RWPE1 (cell line): ENCODE data around the gene ITPK1.

Experiments used
- CTCF ChIA-PET: fragments of 350-600 bp; sonication (Branson Sonifier 250); formaldehyde crosslinking; extraction: SDS; loops from one replicate; lab custom pipeline; 2021; lab: Yijun Ruan, JAX
- POLR2A ChIA-PET: fragments of 400-600 bp; formaldehyde crosslinking; extraction: SDS; loops from one replicate; lab custom pipeline; 2020; ENCODE audit warnings: antibody characterized with exemption; ENCODE audit not compliant: low non-redundant PET; lab: Yijun Ruan, JAX
- DNase-seq: peaks from one replicate; pipeline ENCODE4 v3.0.0; 2012; ENCODE audit warnings: low spot score
- H3K27ac ChIP-seq: fragments of 450-650 bp; 2 replicates; pipeline ENCODE4 v1.5.1; 2017
- TF ChIP-seq, protein P1 (sequence below): fragments of 450-650 bp; conservative IDR thresholded peaks from 2 replicates; pipeline ENCODE4 v1.5.1; 2017; ENCODE audit warnings: low read depth, mild to moderate bottlenecking

ITPK1 gene

DNA sequence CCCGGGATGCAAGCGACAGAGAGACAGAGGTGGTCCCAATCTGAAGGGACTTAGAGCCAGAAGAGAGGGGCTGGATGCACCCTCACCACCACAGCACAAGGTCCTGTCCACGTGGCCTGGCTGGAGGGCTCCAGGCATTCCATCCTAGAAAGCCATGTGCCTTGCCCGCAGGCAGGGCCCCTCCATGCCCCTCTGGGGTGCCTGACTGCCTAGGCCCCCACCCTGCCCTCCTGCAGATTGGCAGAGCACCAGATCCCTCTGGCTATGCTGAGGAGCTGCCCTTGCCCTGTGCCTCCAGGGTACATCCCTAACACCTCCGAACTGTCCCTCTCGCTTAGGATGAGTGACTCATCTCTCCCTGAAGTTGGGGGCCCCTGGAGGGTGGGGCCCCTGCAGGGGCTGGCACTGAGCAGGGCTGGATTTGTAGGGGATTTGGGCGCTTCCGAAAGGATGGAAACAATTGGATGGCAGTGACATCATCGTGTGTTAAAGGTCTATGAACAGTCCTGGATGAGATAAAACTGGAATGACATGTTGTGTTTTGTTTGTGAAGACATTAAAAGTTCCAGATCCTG is 141.8 kb downstream of the ITPK1 start:
- ChIA-PET POLR2A (interaction anchor here (0.6 kb wide), 1 partner anchor 69 kb away, joined by 3 read pairs; no protein-coding TSS in a partner anchor), CTCF (interaction anchor here (0.6 to 1.4 kb wide), 7 partner anchors 14 to 1359 kb away, joined by 3 to 4 read pairs (median 3); no protein-coding TSS in a partner anchor)

GRCh38 chr14:92973261-92973797 is 142.4 kb downstream of the ITPK1 start:
- DNase-seq = peak; percentile 78
- TF ChIP-seq, protein P1, sequence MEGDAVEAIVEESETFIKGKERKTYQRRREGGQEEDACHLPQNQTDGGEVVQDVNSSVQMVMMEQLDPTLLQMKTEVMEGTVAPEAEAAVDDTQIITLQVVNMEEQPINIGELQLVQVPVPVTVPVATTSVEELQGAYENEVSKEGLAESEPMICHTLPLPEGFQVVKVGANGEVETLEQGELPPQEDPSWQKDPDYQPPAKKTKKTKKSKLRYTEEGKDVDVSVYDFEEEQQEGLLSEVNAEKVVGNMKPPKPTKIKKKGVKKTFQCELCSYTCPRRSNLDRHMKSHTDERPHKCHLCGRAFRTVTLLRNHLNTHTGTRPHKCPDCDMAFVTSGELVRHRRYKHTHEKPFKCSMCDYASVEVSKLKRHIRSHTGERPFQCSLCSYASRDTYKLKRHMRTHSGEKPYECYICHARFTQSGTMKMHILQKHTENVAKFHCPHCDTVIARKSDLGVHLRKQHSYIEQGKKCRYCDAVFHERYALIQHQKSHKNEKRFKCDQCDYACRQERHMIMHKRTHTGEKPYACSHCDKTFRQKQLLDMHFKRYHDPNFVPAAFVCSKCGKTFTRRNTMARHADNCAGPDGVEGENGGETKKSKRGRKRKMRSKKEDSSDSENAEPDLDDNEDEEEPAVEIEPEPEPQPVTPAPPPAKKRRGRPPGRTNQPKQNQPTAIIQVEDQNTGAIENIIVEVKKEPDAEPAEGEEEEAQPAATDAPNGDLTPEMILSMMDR = peak; percentile 92
- ChIA-PET CTCF (interaction anchor here (0.6 to 1.4 kb wide), 7 partner anchors 15 to 1359 kb away, joined by 3 to 4 read pairs (median 3); no protein-coding TSS in a partner anchor), POLR2A (no interaction called here)
- H3K27ac ChIP-seq = peak overlapping the region; percentile 92

More for the DNA sequence above, 141.8 kb downstream of the ITPK1 start:
- H3K27ac ChIP-seq = peak overlapping the region; percentile 92
- peak; percentile 55 for DNase-seq
- TF ChIP-seq, protein P1 = no peak

DNA sequence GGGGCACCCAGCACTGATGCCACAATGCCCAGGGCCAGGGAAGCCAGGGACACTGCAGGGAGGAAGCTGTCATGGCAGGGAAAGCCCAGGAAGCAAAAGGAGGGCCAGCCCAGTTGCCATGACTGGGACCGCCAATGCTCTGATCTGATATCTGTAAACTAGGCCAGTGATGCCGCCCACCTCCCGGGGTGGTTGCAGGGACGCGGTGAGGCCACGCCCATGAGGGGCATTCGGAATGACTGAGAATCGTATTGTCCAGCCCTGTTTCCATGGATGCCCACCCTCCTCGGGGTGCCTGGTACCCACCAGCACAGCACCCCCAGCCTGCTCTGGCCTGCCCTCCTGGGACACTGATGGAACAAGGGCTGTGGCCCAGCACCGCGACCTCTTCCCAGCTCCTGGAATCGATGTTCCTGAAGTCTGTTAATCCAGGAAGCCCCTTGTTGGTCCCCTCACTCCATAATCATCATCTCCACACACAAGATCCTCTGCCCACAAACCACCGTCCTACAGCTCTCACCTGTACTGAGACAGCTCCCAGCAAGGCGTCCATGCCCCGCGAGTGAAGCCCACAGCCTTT is 144.0 kb downstream of the ITPK1 start:
- TF ChIP-seq, protein P1 = no peak
- CTCF ChIA-PET = interaction anchor here (0.6 kb wide), 1 partner anchor 1636 kb away, joined by 3 read pairs; no protein-coding TSS in a partner anchor
- H3K27ac ChIP-seq = no peak overlapping the region
- POLR2A ChIA-PET = no interaction called here
- no peak for DNase-seq

DNA sequence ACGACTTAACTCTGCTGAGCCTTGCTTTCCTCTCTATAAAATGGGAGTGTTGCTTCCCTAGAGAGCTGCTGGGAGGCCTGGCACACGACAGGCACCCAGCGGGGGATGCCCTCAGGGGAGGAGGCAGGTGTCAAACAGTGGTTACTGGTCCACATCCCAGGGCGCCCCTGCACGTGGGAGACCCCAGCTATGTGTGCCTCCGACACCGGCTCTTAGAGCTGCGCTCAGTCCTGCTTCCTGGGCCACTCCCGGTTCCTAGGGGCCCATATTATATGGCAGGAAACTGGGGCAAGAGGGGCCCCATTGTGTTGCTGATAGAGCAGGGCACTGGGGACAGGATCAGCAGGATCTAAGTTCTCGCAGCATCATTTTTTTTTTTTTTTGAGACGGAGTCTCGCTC is 145.5 kb downstream of the ITPK1 start:
- no peak for DNase-seq
- ChIA-PET CTCF (interaction anchor here (0.7 kb wide), 1 partner anchor 56 kb away, joined by 5 read pairs; no protein-coding TSS in a partner anchor), POLR2A (no interaction called here)
- H3K27ac ChIP-seq = no peak overlapping the region
- TF ChIP-seq, protein P1 = no peak

GRCh38 chr14:92969871-92970270 is 145.9 kb downstream of the ITPK1 start:
- POLR2A ChIA-PET = no interaction called here

DNA sequence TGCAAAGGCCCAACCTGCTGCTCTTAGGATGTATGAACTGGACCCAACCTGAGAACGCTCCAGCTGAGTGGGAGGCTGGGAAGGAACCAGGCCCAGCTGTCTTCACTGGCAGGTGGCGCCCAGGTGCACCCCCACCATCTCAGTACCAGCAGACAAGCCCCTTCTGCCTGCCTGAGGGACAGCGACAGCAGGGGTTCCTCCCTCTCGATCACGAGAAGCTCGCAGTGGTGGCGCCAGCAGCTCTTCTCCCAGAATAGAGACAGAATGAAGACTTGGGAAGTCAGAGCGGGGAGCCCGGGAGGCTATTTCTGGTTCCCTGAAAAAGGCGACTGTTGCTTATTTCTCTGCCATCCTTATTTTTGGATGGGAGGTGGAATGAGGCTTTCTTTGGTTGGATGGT is 146.3 kb downstream of the ITPK1 start:
- CTCF ChIA-PET = interaction anchor here (0.6 to 1.9 kb wide), 3 partner anchors 17 to 199 kb away, joined by 3 to 5 read pairs (median 4); partner anchors contain the start of gene ITPK1
- H3K27ac ChIP-seq = no peak overlapping the region
- TF ChIP-seq, protein P1 = no peak
- POLR2A ChIA-PET = no interaction called here
- DNase-seq = no peak

More at GRCh38 chr14:92969871-92970270, 145.9 kb downstream of the ITPK1 start:
- no peak for DNase-seq
- TF ChIP-seq, protein P1 = no peak
- CTCF ChIA-PET = interaction anchor here (0.6 to 1.4 kb wide), 2 partner anchors 145 to 199 kb away, joined by 3 to 4 read pairs; partner anchors contain the start of gene ITPK1
- H3K27ac ChIP-seq = no peak overlapping the region
